Neural crest cell (in vitro differentiated cells): ENCODE results near the gene PODN. TPM values are rescaled to one million over a fixed set of nuclear protein-coding genes. Genes with fewer than 3 reads are reported as not detected.

Experiments
- DNase-seq: peaks from one replicate; pipeline ENCODE4 v3.0.0; 2021; ENCODE audit warnings: low read depth, mixed read lengths, low spot score
- H3K27ac Mint-ChIP-seq: one replicate; pipeline ENCODE4 v1.8.0; 2021; ENCODE audit warnings: mild to moderate bottlenecking, mixed read lengths; ENCODE audit not compliant: unreplicated experiment
- H3K27me3 Mint-ChIP-seq: 2 replicates; pipeline ENCODE4 v1.8.0; 2021; ENCODE audit warnings: low read depth, mild to moderate bottlenecking, mixed read lengths
- H3K36me3 Mint-ChIP-seq: 2 replicates; pipeline ENCODE4 v1.8.0; 2021; ENCODE audit warnings: low read depth, mild to moderate bottlenecking, mixed read lengths
- H3K4me1 Mint-ChIP-seq: 2 replicates; pipeline ENCODE4 v1.8.0; 2021; ENCODE audit warnings: mixed read lengths
- H3K4me3 Mint-ChIP-seq: one replicate; pipeline ENCODE4 v1.8.0; 2021; ENCODE audit warnings: mild to moderate bottlenecking, mixed read lengths
- H3K9me3 Mint-ChIP-seq: 2 replicates; pipeline ENCODE4 v1.8.0; 2021; ENCODE audit warnings: mixed read lengths
- CTCF ChIP-seq: fragments of 200-600 bp; sonication (generic); conservative IDR thresholded peaks from 2 replicates; pipeline ENCODE4 v1.5.0; 2021; ENCODE audit warnings: antibody characterized with exemption, mild to moderate bottlenecking
- total RNA-seq: library from RNA; stranded (reverse); gene quantifications from 2 replicates; pipeline ENCODE4 v1.2.1, GENCODE V29; 2021

PODN gene
- total RNA-seq, 1 donor from 2014 or later, result 0.65 TPM

GRCh38 chr1:53079251-53079650 lies 17.2 kb downstream of the PODN start:
- no peak for TF ChIP-seq CTCF
- no peak for DNase-seq
- Mint-ChIP-seq H3K4me1 (peaks cover 14% of the 10 kb centered on the region), H3K27ac (no peak overlapping the region), H3K27me3 (no peaks in the 10 kb centered on the region), H3K9me3 (no peaks in the 10 kb centered on the region), H3K4me3 (no peak overlapping the region), H3K36me3 (no peaks in the 10 kb centered on the region)

- no peak for DNase-seq
- Mint-ChIP-seq H3K4me1 (peaks cover 14% of the 10 kb centered on the region), H3K27me3 (no peaks in the 10 kb centered on the region), H3K36me3 (no peaks in the 10 kb centered on the region), H3K9me3 (no peaks in the 10 kb centered on the region), H3K27ac (no peak overlapping the region), H3K4me3 (no peak overlapping the region)
- TF ChIP-seq CTCF, result no peak
Observed at GRCh38 chr1:53080041-53080440, 18.0 kb downstream of the PODN start.

GRCh38 chr1:53080769-53081168 lies 18.8 kb downstream of the PODN start:
- TF ChIP-seq CTCF, result no peak
- H3K9me3 Mint-ChIP-seq, result no peaks in the 10 kb centered on the region
- H3K4me3 Mint-ChIP-seq, result no peak overlapping the region
- DNase-seq, result no peak
- no peaks in the 10 kb centered on the region for H3K27me3 Mint-ChIP-seq
- H3K4me1 Mint-ChIP-seq, result peaks cover 14% of the 10 kb centered on the region
- no peak overlapping the region for H3K27ac Mint-ChIP-seq
- no peaks in the 10 kb centered on the region for H3K36me3 Mint-ChIP-seq

- Mint-ChIP-seq H3K36me3 (no peaks in the 10 kb centered on the region), H3K27ac (no peak overlapping the region), H3K9me3 (no peaks in the 10 kb centered on the region), H3K27me3 (no peaks in the 10 kb centered on the region), H3K4me1 (peaks cover 14% of the 10 kb centered on the region), H3K4me3 (no peak overlapping the region)
- TF ChIP-seq CTCF, result no peak
- no peak for DNase-seq
Observed at GRCh38 chr1:53081384-53082066, 19.5 kb downstream of the PODN start.

- Mint-ChIP-seq H3K36me3 (no peaks in the 10 kb centered on the region), H3K4me1 (peaks cover 14% of the 10 kb centered on the region), H3K27ac (no peak overlapping the region), H3K9me3 (no peaks in the 10 kb centered on the region), H3K4me3 (no peak overlapping the region), H3K27me3 (no peaks in the 10 kb centered on the region)
- no peak for DNase-seq
- TF ChIP-seq CTCF, result no peak
Observed at GRCh38 chr1:53082826-53083455, 20.9 kb downstream of the PODN start.
